NCI-H1436 (cell line): ENCODE results near the gene BIN1.

Experiments used
- DNase-seq: peaks from one replicate; lab custom pipeline; 2025; lab: John Stamatoyannopoulos, UW

BIN1 gene

GRCh38 chr2:127057371-127058245 lies 49.3 kb downstream of the BIN1 start:
- DNase-seq = no peak

DNA sequence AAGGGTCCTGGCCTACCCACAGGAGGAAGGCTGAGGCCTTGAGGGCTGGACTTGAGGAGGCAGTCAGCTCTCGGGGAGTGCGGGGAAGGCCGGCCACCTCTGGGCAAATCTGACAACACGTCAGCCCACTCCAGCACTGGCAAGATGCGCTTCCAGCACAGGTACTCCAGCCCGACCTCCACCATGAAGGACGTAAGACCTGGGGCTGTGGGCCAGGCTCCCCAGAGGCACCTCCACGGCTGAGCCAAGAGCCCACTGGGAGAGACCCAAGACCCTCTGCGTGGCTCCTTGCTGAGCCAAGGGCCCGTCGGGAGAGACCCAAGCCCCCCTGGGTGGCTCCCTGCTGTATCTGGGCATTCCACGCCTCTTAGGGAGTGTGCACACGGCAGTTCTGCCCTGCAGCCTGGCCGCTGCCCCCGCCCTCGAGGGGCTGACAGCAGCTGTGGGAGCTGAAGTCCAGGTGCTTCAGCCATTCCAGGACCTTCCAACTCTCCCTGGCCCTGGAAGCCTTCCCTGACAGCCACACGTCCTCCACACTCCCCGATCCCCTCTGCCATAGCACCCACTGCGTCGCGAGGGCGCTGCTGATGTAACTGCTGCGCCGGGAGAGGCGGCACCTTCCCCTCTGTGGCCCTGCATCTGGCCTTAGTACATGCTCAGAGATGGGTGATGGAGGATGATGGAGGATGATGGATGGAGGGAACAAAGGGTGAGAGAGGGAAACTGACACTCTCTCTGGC lies 50.2 kb downstream of the BIN1 start:
- no peak for DNase-seq

DNA sequence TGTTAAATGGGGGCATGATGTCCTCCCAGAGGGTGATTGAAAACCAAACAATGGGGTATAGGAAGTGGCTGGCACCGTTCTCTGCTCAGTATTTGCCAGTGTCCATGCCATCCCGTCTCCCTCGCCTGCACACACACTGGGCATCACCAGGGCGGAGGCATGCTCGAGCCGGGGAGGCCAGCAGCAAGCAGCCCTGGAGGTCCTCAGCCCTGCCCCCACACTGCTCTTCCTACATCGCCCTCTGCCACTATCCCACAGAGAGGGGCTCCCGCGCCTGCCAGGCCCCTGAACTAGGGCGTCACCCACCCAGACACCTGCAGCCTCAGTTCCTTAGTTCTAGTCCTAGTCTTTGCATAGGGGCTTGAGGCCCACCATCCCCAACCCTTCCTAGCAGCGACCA lies 50.9 kb downstream of the BIN1 start:
- DNase-seq = no peak

GRCh38 chr2:127055786-127056076 lies 51.2 kb downstream of the BIN1 start:
- DNase-seq = no peak

GRCh38 chr2:127054996-127055785 lies 51.8 kb downstream of the BIN1 start:
- DNase-seq = no peak

- no peak for DNase-seq
These were observed 52.4 kb downstream of the BIN1 start for GRCh38 chr2:127054604-127054930.

DNA sequence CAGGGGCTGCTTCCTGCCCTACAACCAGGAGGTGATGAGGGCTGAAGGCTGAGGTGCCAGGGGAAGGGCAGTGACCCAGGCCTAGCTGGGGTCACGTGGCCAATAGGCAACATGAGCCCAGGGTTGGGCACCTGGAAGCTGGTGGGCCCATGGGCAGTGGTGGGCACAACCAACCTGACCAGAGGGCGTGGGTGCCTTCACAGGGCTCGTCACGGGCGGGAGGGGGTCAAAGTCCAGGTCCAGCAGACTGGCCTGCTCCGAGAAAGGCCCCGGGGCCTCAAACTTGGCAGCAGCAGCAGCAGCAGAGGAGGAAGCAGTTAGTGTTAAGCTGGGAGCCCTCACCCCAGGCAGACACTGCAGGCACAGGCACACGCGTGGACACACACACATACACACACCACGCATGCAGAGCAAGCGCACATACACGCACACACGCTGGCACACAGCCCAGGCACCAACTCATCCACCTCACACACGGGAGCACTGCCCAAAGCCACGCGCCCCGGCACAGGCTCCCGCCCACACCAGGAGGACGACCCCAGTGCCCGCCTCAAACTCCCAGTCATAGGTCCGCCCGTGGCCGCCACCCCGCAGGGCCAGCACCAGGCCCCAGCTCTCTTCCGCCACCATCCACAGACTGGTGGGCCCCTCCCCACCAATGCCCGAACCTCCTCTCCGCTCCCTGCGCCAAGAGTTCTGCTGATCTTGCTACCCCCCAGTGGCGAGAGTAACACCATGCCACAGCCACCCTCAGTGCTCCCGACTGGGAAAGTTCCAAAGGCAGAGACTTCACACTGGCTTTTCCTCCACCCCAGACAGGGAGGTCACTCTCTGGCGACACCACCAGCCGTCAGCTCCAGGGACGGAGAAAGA lies 53.0 kb downstream of the BIN1 start:
- DNase-seq = no peak

DNA sequence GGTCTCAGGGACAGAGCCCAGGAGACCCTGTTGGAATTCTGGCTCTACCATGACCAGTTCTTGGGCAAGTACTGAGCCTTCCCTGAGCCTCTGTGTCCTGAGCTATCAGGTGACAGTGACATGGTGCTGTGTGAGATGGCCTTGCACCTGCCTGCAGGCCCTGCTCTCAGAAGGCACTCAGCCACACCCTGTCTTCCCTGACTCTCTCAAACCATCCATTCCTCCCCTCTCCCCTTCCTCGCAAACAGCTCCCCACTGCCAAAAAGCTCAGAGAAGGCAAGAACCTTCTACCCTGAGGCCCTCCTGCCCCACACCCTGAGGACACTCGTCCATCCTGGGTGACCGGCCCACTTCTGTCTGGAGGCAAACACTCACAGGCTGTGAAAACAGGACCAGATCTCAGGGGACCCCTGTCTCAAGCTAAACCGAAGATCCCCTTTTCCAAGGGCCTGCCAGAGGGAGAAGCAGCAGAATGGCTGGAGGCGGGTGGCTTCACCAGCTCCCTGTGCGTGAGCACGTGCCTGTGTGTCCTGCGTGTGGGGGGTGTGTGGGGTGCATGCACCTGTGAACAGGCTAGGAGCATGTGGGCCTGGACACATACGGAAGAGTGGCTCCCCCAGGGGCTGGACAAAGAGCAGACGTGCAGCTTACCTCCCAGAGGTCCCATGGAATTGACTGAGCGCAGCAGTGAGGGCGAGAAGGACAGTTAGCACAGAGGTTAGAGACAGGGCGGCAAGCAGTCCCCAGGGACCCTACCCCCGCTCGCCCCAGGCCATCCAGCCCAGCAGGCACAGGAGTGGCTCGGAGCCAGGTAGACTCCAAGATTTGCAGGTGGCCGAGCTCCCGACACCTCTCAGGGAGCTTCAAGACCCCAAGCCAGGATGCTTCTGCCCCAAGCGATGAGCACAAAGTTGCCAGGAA lies 53.9 kb downstream of the BIN1 start:
- DNase-seq = no peak

GRCh38 chr2:127052057-127052770 lies 54.7 kb downstream of the BIN1 start:
- no peak for DNase-seq

GRCh38 chr2:127051116-127052056 lies 55.6 kb downstream of the BIN1 start:
- DNase-seq = no peak

DNA sequence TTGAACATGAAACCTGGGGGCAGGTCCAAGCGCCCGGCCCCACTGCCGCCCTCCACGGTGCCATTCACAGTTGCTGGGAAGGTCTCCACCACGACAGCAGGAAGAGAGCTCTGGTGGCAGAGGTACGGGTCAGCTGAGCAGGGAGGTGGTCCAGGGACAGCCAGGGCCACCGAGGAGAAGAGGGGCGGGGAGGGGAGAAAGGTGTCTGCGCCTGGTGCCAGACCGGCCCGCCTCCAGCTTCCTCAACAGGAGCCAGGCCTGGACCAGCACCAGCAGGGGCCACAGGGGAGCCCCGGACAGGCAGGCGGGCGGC lies 56.2 kb downstream of the BIN1 start:
- no peak for DNase-seq

DNA sequence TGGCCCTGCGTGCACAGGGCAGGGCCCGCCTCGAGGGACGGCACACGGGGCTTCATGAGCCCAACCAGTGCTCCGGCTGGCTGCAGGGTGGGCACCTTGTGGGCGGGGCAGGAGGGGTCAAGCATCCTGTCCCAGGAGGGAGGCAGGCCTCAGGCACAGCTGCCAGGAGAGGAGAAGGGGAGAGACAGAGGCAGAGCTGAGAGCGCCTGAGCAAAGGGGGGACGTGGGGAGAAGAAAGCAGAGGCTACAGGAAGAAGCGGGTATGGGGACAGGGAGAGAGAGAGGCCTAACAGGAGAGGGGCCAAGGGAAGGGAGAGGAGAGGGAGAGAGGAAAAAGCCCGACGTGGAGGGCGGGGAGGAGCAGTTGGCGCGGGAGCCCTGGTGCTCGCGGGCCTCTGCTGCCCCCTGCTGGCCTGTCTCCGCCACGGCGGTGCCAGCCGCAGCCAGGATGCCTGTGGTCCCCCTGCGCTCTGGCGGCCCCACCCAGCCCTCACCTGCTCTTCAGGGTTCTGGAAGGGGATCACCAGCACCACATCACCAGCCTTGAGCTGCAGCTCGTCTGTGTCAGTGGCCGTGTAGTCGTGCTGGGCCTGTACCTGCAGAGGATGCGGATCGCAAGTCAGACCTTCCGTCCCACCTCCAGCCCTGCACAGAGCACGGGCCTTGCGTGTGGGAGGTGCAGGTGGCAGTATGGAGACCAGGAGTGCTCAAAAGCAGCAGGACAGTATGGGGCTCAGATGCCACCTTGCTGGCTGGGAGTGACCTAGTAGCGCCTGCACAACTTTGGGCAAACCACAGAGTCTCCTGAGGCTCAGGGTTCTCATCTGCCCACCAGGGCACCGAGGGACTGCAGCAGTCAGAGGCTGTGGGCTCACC lies 56.8 kb downstream of the BIN1 start:
- DNase-seq = peak; percentile 30

DNA sequence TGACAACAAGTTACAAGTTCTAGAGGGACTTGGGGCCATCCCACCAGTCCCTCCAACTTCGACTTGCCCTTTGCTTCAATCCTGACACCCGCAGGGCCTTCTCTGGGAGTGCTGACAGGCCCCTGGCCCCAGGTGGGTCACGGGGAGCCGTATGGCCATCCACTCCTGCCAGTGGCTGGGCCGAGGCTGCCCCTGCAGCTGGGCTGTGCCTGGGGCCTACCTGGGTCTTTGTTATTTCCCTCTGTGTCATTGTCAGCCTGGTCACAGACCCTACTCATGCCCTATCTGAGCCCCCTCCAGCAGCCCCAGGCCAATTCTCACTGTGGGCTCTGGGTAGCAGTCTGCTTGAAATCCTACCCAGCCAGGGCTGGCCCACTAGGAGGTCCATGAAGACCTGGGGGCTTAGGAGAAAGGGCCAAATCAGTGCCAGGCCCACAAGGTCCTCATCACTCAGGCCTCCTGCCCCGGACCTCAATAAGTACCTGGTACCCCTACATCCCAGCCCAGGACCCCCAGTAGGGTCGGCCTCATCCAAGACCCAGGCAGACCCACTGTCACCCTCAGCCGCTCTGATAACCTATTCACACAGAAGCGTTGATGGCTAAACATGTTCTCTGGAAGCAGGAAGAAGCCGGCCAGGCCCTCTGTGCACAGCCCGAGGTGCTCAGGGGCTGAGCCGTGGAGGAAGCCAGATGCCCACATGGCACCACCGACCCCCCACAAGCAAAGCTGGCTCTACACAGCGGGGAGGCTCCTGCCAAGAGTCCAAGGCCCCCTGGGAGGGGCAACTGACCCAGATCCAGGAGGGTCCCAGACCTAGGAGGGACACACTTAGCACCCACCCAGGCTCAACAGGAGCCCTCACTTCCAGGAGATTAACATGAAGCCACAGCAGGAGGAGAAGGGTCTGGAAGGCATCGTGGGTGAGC lies 57.7 kb downstream of the BIN1 start:
- DNase-seq = no peak

DNA sequence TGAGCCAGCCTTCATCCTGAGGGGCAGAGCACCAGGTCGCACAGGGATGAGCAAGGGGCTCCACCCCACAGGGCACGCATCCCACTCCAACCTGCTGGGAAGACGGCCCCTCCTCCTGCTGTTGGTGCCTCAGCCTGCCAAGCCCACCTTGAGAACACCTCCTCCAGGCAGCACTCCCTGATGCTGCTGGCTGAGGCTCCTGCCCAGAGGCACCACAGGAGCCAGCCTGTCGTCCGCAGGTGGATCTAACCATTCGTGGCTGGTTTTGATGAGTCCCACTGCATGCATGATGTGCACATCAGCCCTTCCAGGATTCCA lies 58.4 kb downstream of the BIN1 start:
- DNase-seq = no peak

GRCh38 chr2:127047716-127048617 lies 59.0 kb downstream of the BIN1 start:
- no peak for DNase-seq

DNA sequence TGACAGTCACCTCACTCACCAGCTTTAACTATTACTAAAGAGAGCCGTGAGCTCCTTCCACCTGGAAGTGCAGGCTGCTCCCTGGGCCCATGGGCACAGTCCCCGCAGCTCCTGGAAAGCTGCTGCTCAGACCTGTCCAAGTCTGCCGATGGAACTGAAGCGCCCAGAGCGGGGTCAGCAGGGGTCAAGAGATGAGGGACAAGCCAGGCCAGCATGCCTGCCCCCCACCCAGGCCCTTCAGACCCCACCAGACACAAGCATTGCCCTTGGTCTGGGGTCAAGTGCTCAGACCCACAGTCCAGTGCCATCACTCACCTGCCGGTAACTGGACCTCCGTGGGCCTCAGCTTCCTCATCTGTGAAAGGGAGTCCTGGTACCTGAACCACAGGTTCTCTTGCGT lies 59.9 kb downstream of the BIN1 start:
- no peak for DNase-seq
